Stimulated activated memory B cell treated with anti-CD40 and anti-IgM and Interleukin-4, amounts not matched to agents 10 μg/mL and 1 μg/mL and 100 μg/mL, for 72 hours (primary cell): ENCODE measurements around the gene HLA-B.

Experiments
- ATAC-seq: fragments of 150-1000 bp; cut with Tn5 transposase; 2 replicates; pipeline ENCODE4 v1.10.0; 2021
- H3K27ac Mint-ChIP-seq: one replicate; pipeline ENCODE4 v1.8.0; 2022; ENCODE audit warnings: mild to moderate bottlenecking, mixed read lengths
- H3K27me3 Mint-ChIP-seq: one replicate; pipeline ENCODE4 v1.8.0; 2022; ENCODE audit warnings: mixed read lengths
- H3K36me3 Mint-ChIP-seq: one replicate; pipeline ENCODE4 v1.8.0; 2022; ENCODE audit warnings: mixed read lengths
- H3K4me1 Mint-ChIP-seq: one replicate; pipeline ENCODE4 v1.8.0; 2022; ENCODE audit warnings: mixed read lengths
- H3K4me3 Mint-ChIP-seq: one replicate; pipeline ENCODE4 v1.8.0; 2022; ENCODE audit warnings: mild to moderate bottlenecking, moderate library complexity, mixed read lengths
- H3K9me3 Mint-ChIP-seq: one replicate; pipeline ENCODE4 v1.8.0; 2022; ENCODE audit warnings: mixed read lengths

The HLA-B gene

GRCh38 chr6:31351401-31352309, 5.3 kb downstream of the HLA-B start:
- peaks cover 46% of the 10 kb centered on the region for H3K36me3 Mint-ChIP-seq
- H3K4me3 Mint-ChIP-seq: peak overlapping the region; percentile 93

GRCh38 chr6:31351033-31351380, 6.0 kb downstream of the HLA-B start:
- Mint-ChIP-seq H3K36me3 (peaks cover 40% of the 10 kb centered on the region), H3K27me3 (no peaks in the 10 kb centered on the region), H3K4me3 (peak overlapping the region; percentile 1), H3K27ac (peak overlapping the region; percentile 36), H3K9me3 (no peaks in the 10 kb centered on the region), H3K4me1 (peaks cover 61% of the 10 kb centered on the region)
- ATAC-seq: peak; percentile 17

More at GRCh38 chr6:31351401-31352309, 5.3 kb downstream of the HLA-B start:
- peak; percentile 46 for ATAC-seq
- peak overlapping the region; percentile 41 for H3K27ac Mint-ChIP-seq
- H3K9me3 Mint-ChIP-seq: no peaks in the 10 kb centered on the region
- no peaks in the 10 kb centered on the region for H3K27me3 Mint-ChIP-seq
- H3K4me1 Mint-ChIP-seq: peaks cover 61% of the 10 kb centered on the region

GRCh38 chr6:31350196-31351032, 6.6 kb downstream of the HLA-B start:
- peaks cover 57% of the 10 kb centered on the region for H3K4me1 Mint-ChIP-seq

GRCh38 chr6:31349301-31349700, 7.7 kb downstream of the HLA-B start:
- no peak for ATAC-seq
- Mint-ChIP-seq H3K36me3 (peaks cover 23% of the 10 kb centered on the region), H3K27ac (peak overlapping the region; percentile 36), H3K9me3 (no peaks in the 10 kb centered on the region), H3K4me3 (no peak overlapping the region), H3K4me1 (peaks cover 46% of the 10 kb centered on the region), H3K27me3 (no peaks in the 10 kb centered on the region)

More at GRCh38 chr6:31350196-31351032, 6.6 kb downstream of the HLA-B start:
- no peak overlapping the region for H3K4me3 Mint-ChIP-seq
- H3K9me3 Mint-ChIP-seq: no peaks in the 10 kb centered on the region
- peak overlapping the region; percentile 36 for H3K27ac Mint-ChIP-seq
- H3K36me3 Mint-ChIP-seq: peaks cover 35% of the 10 kb centered on the region
- no peaks in the 10 kb centered on the region for H3K27me3 Mint-ChIP-seq
- ATAC-seq: peak; percentile 60

- no peak for ATAC-seq
- no peak overlapping the region for H3K27ac Mint-ChIP-seq
- H3K4me3 Mint-ChIP-seq: no peak overlapping the region
Observed at GRCh38 chr6:31345026-31345730, 11.8 kb downstream of the HLA-B start.

GRCh38 chr6:31340228-31340627, 16.8 kb downstream of the HLA-B start:
- ATAC-seq: no peak
- Mint-ChIP-seq H3K9me3 (peaks cover 34% of the 10 kb centered on the region), H3K27me3 (no peaks in the 10 kb centered on the region), H3K36me3 (peaks cover 7% of the 10 kb centered on the region), H3K4me1 (peaks cover 7% of the 10 kb centered on the region), H3K4me3 (no peak overlapping the region), H3K27ac (no peak overlapping the region)

More at GRCh38 chr6:31345026-31345730, 11.8 kb downstream of the HLA-B start:
- Mint-ChIP-seq H3K27me3 (no peaks in the 10 kb centered on the region), H3K36me3 (peaks cover 7% of the 10 kb centered on the region), H3K4me1 (peaks cover 8% of the 10 kb centered on the region), H3K9me3 (peaks cover 5% of the 10 kb centered on the region)

- peak overlapping the region; percentile 28 for H3K27ac Mint-ChIP-seq
- peaks cover 7% of the 10 kb centered on the region for H3K36me3 Mint-ChIP-seq
- peak; percentile 51 for ATAC-seq
- no peaks in the 10 kb centered on the region for H3K27me3 Mint-ChIP-seq
- peaks cover 40% of the 10 kb centered on the region for H3K9me3 Mint-ChIP-seq
- H3K4me3 Mint-ChIP-seq: no peak overlapping the region
- H3K4me1 Mint-ChIP-seq: peaks cover 7% of the 10 kb centered on the region
Observed at GRCh38 chr6:31339210-31339609, 17.8 kb downstream of the HLA-B start.

- H3K27ac Mint-ChIP-seq: peak overlapping the region; percentile 19
- H3K9me3 Mint-ChIP-seq: peaks cover 40% of the 10 kb centered on the region
- peaks cover 7% of the 10 kb centered on the region for H3K36me3 Mint-ChIP-seq
- H3K4me3 Mint-ChIP-seq: no peak overlapping the region
- no peak for ATAC-seq
- peaks cover 19% of the 10 kb centered on the region for H3K4me1 Mint-ChIP-seq
- no peaks in the 10 kb centered on the region for H3K27me3 Mint-ChIP-seq
Observed at GRCh38 chr6:31336896-31337496, 20.0 kb downstream of the HLA-B start.

- Mint-ChIP-seq H3K36me3 (no peaks in the 10 kb centered on the region), H3K27me3 (no peaks in the 10 kb centered on the region)
Observed at GRCh38 chr6:31332637-31333602, 24.1 kb downstream of the HLA-B start.

GRCh38 chr6:31328355-31328960, 28.5 kb downstream of the HLA-B start:
- no peak overlapping the region for H3K27ac Mint-ChIP-seq

More at GRCh38 chr6:31332637-31333602, 24.1 kb downstream of the HLA-B start:
- H3K9me3 Mint-ChIP-seq: peaks cover 28% of the 10 kb centered on the region
- peak overlapping the region; percentile 61 for H3K27ac Mint-ChIP-seq
- peaks cover 13% of the 10 kb centered on the region for H3K4me1 Mint-ChIP-seq
- peak; percentile 87 for ATAC-seq
- H3K4me3 Mint-ChIP-seq: no peak overlapping the region

GRCh38 chr6:31321820-31322219, 35.2 kb downstream of the HLA-B start:
- Mint-ChIP-seq H3K27me3 (peaks cover 44% of the 10 kb centered on the region), H3K4me1 (no peaks in the 10 kb centered on the region), H3K36me3 (peaks cover 18% of the 10 kb centered on the region), H3K27ac (no peak overlapping the region), H3K9me3 (peaks cover 4% of the 10 kb centered on the region), H3K4me3 (no peak overlapping the region)
- ATAC-seq: no peak

More at GRCh38 chr6:31328355-31328960, 28.5 kb downstream of the HLA-B start:
- H3K4me3 Mint-ChIP-seq: no peak overlapping the region
- H3K4me1 Mint-ChIP-seq: peaks cover 13% of the 10 kb centered on the region
- no peak for ATAC-seq
- peaks cover 7% of the 10 kb centered on the region for H3K9me3 Mint-ChIP-seq
- peaks cover 5% of the 10 kb centered on the region for H3K36me3 Mint-ChIP-seq
- peaks cover 6% of the 10 kb centered on the region for H3K27me3 Mint-ChIP-seq

- Mint-ChIP-seq H3K4me3 (no peak overlapping the region), H3K9me3 (peaks cover 4% of the 10 kb centered on the region), H3K36me3 (peaks cover 18% of the 10 kb centered on the region), H3K27me3 (peaks cover 47% of the 10 kb centered on the region), H3K27ac (no peak overlapping the region), H3K4me1 (no peaks in the 10 kb centered on the region)
- no peak for ATAC-seq
Observed at GRCh38 chr6:31321005-31321707, 35.8 kb downstream of the HLA-B start.

GRCh38 chr6:31317036-31317435, 39.9 kb downstream of the HLA-B start:
- Mint-ChIP-seq H3K27me3 (peaks cover 30% of the 10 kb centered on the region), H3K4me3 (no peak overlapping the region), H3K27ac (no peak overlapping the region), H3K4me1 (no peaks in the 10 kb centered on the region), H3K9me3 (no peaks in the 10 kb centered on the region), H3K36me3 (peaks cover under 1% of the 10 kb centered on the region)
- no peak for ATAC-seq
